Measurements from ENCODE around the gene INPP5A. TPM values are rescaled to one million over a fixed set of nuclear protein-coding genes. Genes with fewer than 3 reads are reported as not detected.

INPP5A gene
- total and polyA plus RNA-seq, 5 donors from 2014 or later: 0.66 to 21.3 (median 1.0) TPM

- Mint-ChIP-seq H3K4me3 (no peak overlapping the region), H3K4me1 (peaks cover 0 to 29% (median 9%) of the 10 kb centered on the region in 4 donors), H3K36me3 (peaks cover 14% of the 10 kb centered on the region), H3K9me3 (peaks cover 0 to 3% (median 0%) of the 10 kb centered on the region in 7 donors), H3K27ac (peak overlapping the region in 1 of 3 donors; percentile 76), H3K27me3 (no peaks in the 10 kb centered on the region)
- no peak for ATAC-seq (ENCODE audit: low read depth in 2 of 2)
- H3K9me3 ChIP-seq (ENCODE audit: control insufficient read depth in 2 of 2, low read length in 2 of 2): no peaks in the 10 kb centered on the region
- no peaks in the 10 kb centered on the region for H3K36me3 ChIP-seq (ENCODE audit: control insufficient read depth, insufficient read depth, low read length)
- H3K4me3 ChIP-seq (ENCODE audit: low read depth, low read length): no peak overlapping the region
- H3K27ac ChIP-seq (ENCODE audit: insufficient read depth, low read length, poor library complexity, severe bottlenecking): no peak overlapping the region
- H3K4me1 ChIP-seq (ENCODE audit: control insufficient read depth, insufficient read depth, low read length, poor library complexity, severe bottlenecking): peaks cover 9% of the 10 kb centered on the region
- no peaks in the 10 kb centered on the region for H3K27me3 ChIP-seq (ENCODE audit: control insufficient read depth, insufficient read depth, low read length)
- DNase-seq: no peak
These were observed 144.5 kb downstream of the INPP5A start for GRCh38 chr10:132681858-132682755.

- H3K4me3 Mint-ChIP-seq: peak overlapping the region in 1 of 4 donors; percentile 28
These were observed 146.7 kb downstream of the INPP5A start for GRCh38 chr10:132684164-132684891.

GRCh38 chr10:132685101-132685891 is 147.7 kb downstream of the INPP5A start:
- Mint-ChIP-seq H3K27me3 (no peaks in the 10 kb centered on the region), H3K4me1 (peaks cover 0 to 32% (median 12%) of the 10 kb centered on the region in 4 donors), H3K4me3 (no peak overlapping the region), H3K9me3 (peaks cover 0 to 3% (median 0%) of the 10 kb centered on the region in 7 donors), H3K36me3 (peaks cover 8% of the 10 kb centered on the region), H3K27ac (peak overlapping the region in 1 of 3 donors; percentile 29)
- DNase-seq: peak in 1 of 3 donors; percentile 4
- no peak for ATAC-seq (ENCODE audit: low read depth in 2 of 2)
- Histone ChIP-seq H3K4me3 (ENCODE audit: low read depth, low read length) (no peak overlapping the region), H3K27me3 (ENCODE audit: control insufficient read depth, insufficient read depth, low read length) (no peaks in the 10 kb centered on the region), H3K36me3 (ENCODE audit: control insufficient read depth, insufficient read depth, low read length) (no peaks in the 10 kb centered on the region), H3K9me3 (ENCODE audit: control insufficient read depth in 2 of 2, low read length in 2 of 2) (no peaks in the 10 kb centered on the region), H3K27ac (ENCODE audit: insufficient read depth, low read length, poor library complexity, severe bottlenecking) (no peak overlapping the region), H3K4me1 (ENCODE audit: control insufficient read depth, insufficient read depth, low read length, poor library complexity, severe bottlenecking) (peaks cover 9% of the 10 kb centered on the region)

More at GRCh38 chr10:132684164-132684891, 146.7 kb downstream of the INPP5A start:
- Histone ChIP-seq H3K36me3 (ENCODE audit: control insufficient read depth, insufficient read depth, low read length) (no peaks in the 10 kb centered on the region), H3K4me3 (ENCODE audit: low read depth, low read length) (no peak overlapping the region), H3K9me3 (ENCODE audit: control insufficient read depth in 2 of 2, low read length in 2 of 2) (no peaks in the 10 kb centered on the region), H3K4me1 (ENCODE audit: control insufficient read depth, insufficient read depth, low read length, poor library complexity, severe bottlenecking) (peaks cover 9% of the 10 kb centered on the region), H3K27ac (ENCODE audit: insufficient read depth, low read length, poor library complexity, severe bottlenecking) (no peak overlapping the region), H3K27me3 (ENCODE audit: control insufficient read depth, insufficient read depth, low read length) (no peaks in the 10 kb centered on the region)
- Mint-ChIP-seq H3K27ac (peak overlapping the region in 2 of 3 donors; percentile 12 to 35), H3K36me3 (peaks cover 8% of the 10 kb centered on the region), H3K27me3 (no peaks in the 10 kb centered on the region), H3K4me1 (peaks cover 0 to 32% (median 12%) of the 10 kb centered on the region in 4 donors), H3K9me3 (peaks cover 0 to 3% (median 0%) of the 10 kb centered on the region in 7 donors)
- DNase-seq (peak in 2 of 3 donors; percentile 14 to 81), ATAC-seq (ENCODE audit: low read depth in 2 of 2) (peak; percentile 89 to 94)

- H3K36me3 Mint-ChIP-seq: peaks cover 8% of the 10 kb centered on the region
- DNase-seq (no peak), ATAC-seq (ENCODE audit: low read depth in 2 of 2) (no peak)
- no peaks in the 10 kb centered on the region for H3K27me3 Mint-ChIP-seq
- no peak overlapping the region for H3K4me3 Mint-ChIP-seq
- Histone ChIP-seq H3K36me3 (ENCODE audit: control insufficient read depth, insufficient read depth, low read length) (peaks cover 2% of the 10 kb centered on the region), H3K27me3 (ENCODE audit: control insufficient read depth, insufficient read depth, low read length) (no peaks in the 10 kb centered on the region), H3K27ac (ENCODE audit: insufficient read depth, low read length, poor library complexity, severe bottlenecking) (no peak overlapping the region), H3K4me1 (ENCODE audit: control insufficient read depth, insufficient read depth, low read length, poor library complexity, severe bottlenecking) (peaks cover 9% of the 10 kb centered on the region), H3K4me3 (ENCODE audit: low read depth, low read length) (no peak overlapping the region), H3K9me3 (ENCODE audit: control insufficient read depth in 2 of 2, low read length in 2 of 2) (no peaks in the 10 kb centered on the region)
- peaks cover 0 to 3% (median 0%) of the 10 kb centered on the region in 7 donors for H3K9me3 Mint-ChIP-seq
- no peak overlapping the region for H3K27ac Mint-ChIP-seq
- peaks cover 0 to 31% (median 12%) of the 10 kb centered on the region in 4 donors for H3K4me1 Mint-ChIP-seq
These were observed 148.5 kb downstream of the INPP5A start for GRCh38 chr10:132685921-132686680.

GRCh38 chr10:132687181-132687892 is 149.8 kb downstream of the INPP5A start:
- peaks cover 10% of the 10 kb centered on the region for H3K36me3 Mint-ChIP-seq
- peaks cover 0 to 2% of the 10 kb centered on the region in 2 experiments for H3K9me3 ChIP-seq (ENCODE audit: control insufficient read depth in 2 of 2, low read length in 2 of 2)
- H3K27ac Mint-ChIP-seq: no peak overlapping the region
- DNase-seq (no peak), ATAC-seq (ENCODE audit: low read depth in 2 of 2) (no peak)
- peaks cover 9% of the 10 kb centered on the region for H3K4me1 ChIP-seq (ENCODE audit: control insufficient read depth, insufficient read depth, low read length, poor library complexity, severe bottlenecking)
- no peak overlapping the region for H3K27ac ChIP-seq (ENCODE audit: insufficient read depth, low read length, poor library complexity, severe bottlenecking)
- H3K4me3 ChIP-seq (ENCODE audit: low read depth, low read length): no peak overlapping the region
- peaks cover 2% of the 10 kb centered on the region for H3K36me3 ChIP-seq (ENCODE audit: control insufficient read depth, insufficient read depth, low read length)
- H3K27me3 Mint-ChIP-seq: no peaks in the 10 kb centered on the region
- no peak overlapping the region for H3K4me3 Mint-ChIP-seq
- H3K9me3 Mint-ChIP-seq: peaks cover 0 to 2% (median 0%) of the 10 kb centered on the region in 7 donors
- peaks cover 0 to 25% (median 11%) of the 10 kb centered on the region in 4 donors for H3K4me1 Mint-ChIP-seq
- no peaks in the 10 kb centered on the region for H3K27me3 ChIP-seq (ENCODE audit: control insufficient read depth, insufficient read depth, low read length)

- peaks cover 11% of the 10 kb centered on the region for H3K36me3 Mint-ChIP-seq
- Histone ChIP-seq H3K36me3 (ENCODE audit: control insufficient read depth, insufficient read depth, low read length) (peaks cover 2% of the 10 kb centered on the region), H3K4me3 (ENCODE audit: low read depth, low read length) (no peak overlapping the region), H3K27ac (ENCODE audit: insufficient read depth, low read length, poor library complexity, severe bottlenecking) (no peak overlapping the region), H3K4me1 (ENCODE audit: control insufficient read depth, insufficient read depth, low read length, poor library complexity, severe bottlenecking) (peaks cover 9% of the 10 kb centered on the region), H3K27me3 (ENCODE audit: control insufficient read depth, insufficient read depth, low read length) (no peaks in the 10 kb centered on the region), H3K9me3 (ENCODE audit: control insufficient read depth in 2 of 2, low read length in 2 of 2) (peaks cover 0 to 2% of the 10 kb centered on the region in 2 experiments)
- peaks cover 0 to 4% (median 0%) of the 10 kb centered on the region in 7 donors for H3K9me3 Mint-ChIP-seq
- ATAC-seq (ENCODE audit: low read depth in 2 of 2): no peak
- H3K27me3 Mint-ChIP-seq: no peaks in the 10 kb centered on the region
- no peak overlapping the region for H3K27ac Mint-ChIP-seq
- DNase-seq: no peak
- H3K4me3 Mint-ChIP-seq: no peak overlapping the region
- H3K4me1 Mint-ChIP-seq: peaks cover 5 to 22% (median 11%) of the 10 kb centered on the region in 4 donors
These were observed 150.4 kb downstream of the INPP5A start for GRCh38 chr10:132687893-132688579.

Measured in CD4-positive, CD25-positive, alpha-beta regulatory T cell (primary cell).